SK-N-SH (cell line): ENCODE results near the gene STKLD1. TPM values are rescaled to one million over a fixed set of nuclear protein-coding genes. Genes with fewer than 3 reads are reported as not detected.

ENCODE experiments used
- CTCF ChIA-PET: fragments of 300-600, 350-600 bp; formaldehyde crosslinking; extraction: SDS; loops from one replicate; lab custom pipeline; 2021; lab: Yijun Ruan, JAX
- POLR2A ChIA-PET: fragments of 350-600 bp; sonication (Branson Sonifier 250); formaldehyde crosslinking; extraction: SDS; loops from one replicate; lab custom pipeline; 2020; ENCODE audit warnings: antibody characterized with exemption, inconsistent platforms; lab: Yijun Ruan, JAX
- DNase-seq: peaks from one replicate; pipeline ENCODE4 v3.0.0; 2012
- H2AFZ ChIP-seq: fragments of 200-600 bp; sonication (generic); 2 replicates; pipeline ENCODE4 v1.8.1; 2016; ENCODE audit warnings: antibody characterized with exemption, mild to moderate bottlenecking, low read depth
- H3F3A ChIP-seq: fragments of 200-600 bp; sonication (generic); replicated peaks from 2 replicates; pipeline ENCODE3; 2016; ENCODE audit warnings: antibody characterized with exemption, mild to moderate bottlenecking; ENCODE audit not compliant: insufficient read depth
- H3K27ac ChIP-seq, 2 experiments: fragments of 200-500 bp in 1 of 2; fragments of 200-600 bp in 1 of 2; sonication (Bioruptor generic) in 1 of 2; sonication (generic), shearing (Covaris generic) in 1 of 2; 2 replicates each; pipeline versions ENCODE4 v1.5.1 to v1.6.1; 2014 to 2016; ENCODE audit warnings: low read depth in 2 of 2, inconsistent platforms in 1 of 2, low read length in 1 of 2, mild to moderate bottlenecking in 1 of 2, mixed read lengths in 1 of 2
- H3K27me3 ChIP-seq: fragments of 200-600 bp; sonication (generic), shearing (Covaris generic); 2 replicates; pipeline ENCODE4 v1.6.1; 2016; ENCODE audit warnings: mixed run types; ENCODE audit not compliant: insufficient read depth
- H3K36me3 ChIP-seq, 2 experiments: fragments of 200-500 bp in 1 of 2; fragments of 200-600 bp in 1 of 2; sonication (Bioruptor generic) in 1 of 2; sonication (generic) in 1 of 2; replicated peaks in 1 of 2; 2 replicates each; pipeline versions ENCODE3 to v1.5.1; 2014 to 2016; ENCODE audit warnings: low read length in 1 of 2, mild to moderate bottlenecking in 1 of 2; ENCODE audit not compliant: insufficient read depth in 2 of 2, control insufficient read depth in 1 of 2
- H3K4me1 ChIP-seq, 2 experiments: fragments of 200-500 bp in 1 of 2; fragments of 200-600 bp in 1 of 2; sonication (Bioruptor generic) in 1 of 2; sonication (generic), shearing (Covaris generic) in 1 of 2; 2 replicates each; pipeline versions ENCODE4 v1.5.1 to v1.6.1; 2014 to 2016; ENCODE audit warnings: low read depth in 1 of 2, low read length in 1 of 2, mixed run types in 1 of 2; ENCODE audit not compliant: insufficient read depth in 2 of 2, control insufficient read depth in 1 of 2
- H3K4me2 ChIP-seq: fragments of 200-600 bp; sonication (generic), shearing (Covaris generic); 2 replicates; pipeline ENCODE4 v1.6.1; 2017; ENCODE audit warnings: mixed run types
- H3K4me3 ChIP-seq, 2 experiments: fragments of 200-500 bp in 1 of 2; fragments of 200-600 bp in 1 of 2; sonication (Bioruptor generic) in 1 of 2; sonication (generic), shearing (Covaris generic) in 1 of 2; 2 replicates each; pipeline versions ENCODE4 v1.5.1 to v1.8.1; 2014 to 2016; ENCODE audit warnings: low read depth in 2 of 2, inconsistent platforms in 1 of 2, low read length in 1 of 2, mild to moderate bottlenecking in 1 of 2, mixed read lengths in 1 of 2, moderate library complexity in 1 of 2
- H3K79me2 ChIP-seq: fragments of 200-600 bp; sonication (generic); 2 replicates; pipeline ENCODE4 v1.8.1; 2017; ENCODE audit warnings: mild to moderate bottlenecking; ENCODE audit not compliant: insufficient read depth
- H3K9ac ChIP-seq: fragments of 200-600 bp; sonication (generic); 2 replicates; pipeline ENCODE4 v1.6.1; 2017; ENCODE audit warnings: mixed run types
- H3K9me2 ChIP-seq: fragments of 200-600 bp; sonication (generic); 2 replicates; pipeline ENCODE4 v1.6.1; 2017; ENCODE audit warnings: mixed run types
- H3K9me3 ChIP-seq: fragments of 200-600 bp; sonication (generic); 2 replicates; pipeline ENCODE4 v1.6.1; 2017; ENCODE audit warnings: mixed run types, mild to moderate bottlenecking, moderate library complexity
- H4K20me1 ChIP-seq: fragments of 200-600 bp; sonication (generic); 2 replicates; pipeline ENCODE4 v1.6.1; 2017; ENCODE audit warnings: mild to moderate bottlenecking, mixed run types; ENCODE audit not compliant: insufficient read depth
- CHD2 ChIP-seq: fragments of 150-350 bp; IDR thresholded peaks from 2 replicates; pipeline ENCODE4 v1.6.1; 2018; ENCODE audit warnings: low read length; ENCODE audit not compliant: partially characterized antibody
- CTCF ChIP-seq: fragments of 200-600 bp; sonication (generic); IDR thresholded peaks from 2 replicates; pipeline ENCODE4 v1.6.1; 2017; ENCODE audit warnings: antibody characterized with exemption, mild to moderate bottlenecking, moderate library complexity
- EZH2phosphoT487 ChIP-seq: fragments of 200-600 bp; sonication (generic); IDR thresholded peaks from 2 replicates; pipeline ENCODE4 v1.6.1; 2017; ENCODE audit warnings: low read depth, mixed run types, mild to moderate bottlenecking, antibody characterized with exemption, moderate library complexity, borderline replicate concordance
- FOSL2 ChIP-seq: IDR thresholded peaks from 2 replicates; pipeline ENCODE4 v1.4.0; 2012; ENCODE audit warnings: low read depth, mild to moderate bottlenecking, moderate library complexity, borderline replicate concordance
- FOXJ3 ChIP-seq: sonication (generic); formaldehyde crosslinking; IDR thresholded peaks from 2 replicates; pipeline ENCODE4 v1.5.1; 2020; ENCODE audit warnings: mild to moderate bottlenecking, missing genetic modification reagents
- MEF2A ChIP-seq: IDR thresholded peaks from 2 replicates; pipeline ENCODE4 v1.4.0; 2012; ENCODE audit warnings: low read depth, borderline replicate concordance
- NRF1 ChIP-seq: IDR thresholded peaks from 2 replicates; pipeline ENCODE4 v1.6.1; 2012; ENCODE audit warnings: low read depth, mild to moderate bottlenecking, low read length
- RCOR1 ChIP-seq: fragments of 150-350 bp; IDR thresholded peaks from 2 replicates; pipeline ENCODE4 v1.6.1; 2017; ENCODE audit warnings: antibody characterized with exemption, low read length
- TEAD4 ChIP-seq: IDR thresholded peaks from 2 replicates; pipeline ENCODE4 v1.4.0; 2012; ENCODE audit warnings: mild to moderate bottlenecking, borderline replicate concordance; ENCODE audit not compliant: insufficient read depth
- USF2 ChIP-seq: fragments of 150-350 bp; IDR thresholded peaks from 2 replicates; pipeline ENCODE4 v1.6.1; 2017; ENCODE audit warnings: antibody characterized with exemption, low read length, low read depth, borderline replicate concordance
- WGBS: methylation state at CpG from one replicate; pipeline ENCODE4 v1.1.6; 2017; ENCODE audit warnings: low lambda C conversion rate; 5-methylcytosine and 5-hydroxymethylcytosine counted together
- polyA plus RNA-seq, 3 experiments: library from polyadenylated mRNA; depleted of rRNA; stranded (reverse); fragments of >200 nt; gene quantifications; 2 replicates each; pipeline ENCODE4 v1.2.3, GENCODE V29; 2012
- TF ChIP-seq, protein P1 (sequence below): IDR thresholded peaks from 2 replicates; pipeline ENCODE4 v1.4.0; 2012; ENCODE audit warnings: low read depth
- TF ChIP-seq, protein P2 (sequence below): IDR thresholded peaks from 2 replicates; pipeline ENCODE4 v1.4.0; 2012; ENCODE audit warnings: low read depth, borderline replicate concordance

Gene STKLD1
- polyA plus RNA-seq, 1 of the 3 experiments (the other 2 are of a cell fraction): 2.3 TPM

GRCh38 chr9:133452562-133452961 lies 76.4 kb downstream of the STKLD1 start:
- Histone ChIP-seq H3K4me2 (no peak overlapping the region), H3K9me2 (no peaks in the 10 kb centered on the region), H3K4me3 (no peak overlapping the region), H3K9ac (no peak overlapping the region), H3K27ac (no peak overlapping the region), H2AFZ (no peak overlapping the region), H3K9me3 (no peaks in the 10 kb centered on the region), H3K27me3 (no peaks in the 10 kb centered on the region), H3K79me2 (no peaks in the 10 kb centered on the region), H3K36me3 (no peaks in the 10 kb centered on the region), H3F3A (no peaks in the 10 kb centered on the region), H4K20me1 (no peaks in the 10 kb centered on the region), H3K4me1 (peaks cover 0 to 14% of the 10 kb centered on the region in 2 experiments; a peak in 2 of 4 replicates)
- TF ChIP-seq RCOR1 (no peak), FOSL2 (no peak)
- WGBS: 74% methylated on average over 7 of the region's 7 CpGs
- CTCF ChIA-PET: no interaction called here
- POLR2A ChIA-PET: no interaction called here
- DNase-seq: no peak

DNA sequence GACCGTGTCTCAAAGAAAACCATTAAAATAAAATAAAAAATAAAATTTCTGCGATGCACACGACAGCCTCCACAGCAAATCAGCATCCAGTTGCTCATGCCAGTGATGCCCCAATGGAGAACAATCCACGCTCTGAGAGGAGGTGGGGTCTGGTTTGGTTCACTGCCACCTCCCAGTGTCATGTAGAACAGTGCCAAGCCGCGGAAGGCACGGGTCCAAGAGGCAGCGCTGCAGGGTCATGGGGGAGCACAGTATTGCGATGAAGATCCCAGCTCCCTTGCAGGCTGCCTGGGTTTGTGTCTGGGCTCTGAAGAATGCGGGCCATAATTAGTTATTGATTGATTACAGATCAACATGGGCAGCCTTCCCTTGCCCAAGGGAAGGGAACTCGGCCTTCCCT lies 77.5 kb downstream of the STKLD1 start:
- DNase-seq: no peak
- H3F3A ChIP-seq: no peaks in the 10 kb centered on the region
- no peak overlapping the region for H3K27ac ChIP-seq
- 58% methylated on average over 5 of the region's 11 CpGs for WGBS
- H3K4me1 ChIP-seq: peaks cover 0 to 11% of the 10 kb centered on the region in 2 experiments; a peak in 2 of 4 replicates
- no peak overlapping the region for H3K4me2 ChIP-seq
- CTCF ChIA-PET: no interaction called here
- H3K9me2 ChIP-seq: no peaks in the 10 kb centered on the region
- no peak overlapping the region for H3K9ac ChIP-seq
- no peaks in the 10 kb centered on the region for H3K36me3 ChIP-seq
- TF ChIP-seq, protein P1, sequence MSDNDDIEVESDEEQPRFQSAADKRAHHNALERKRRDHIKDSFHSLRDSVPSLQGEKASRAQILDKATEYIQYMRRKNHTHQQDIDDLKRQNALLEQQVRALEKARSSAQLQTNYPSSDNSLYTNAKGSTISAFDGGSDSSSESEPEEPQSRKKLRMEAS: no peak
- TF ChIP-seq USF2 (no peak), MEF2A (no peak), FOSL2 (no peak), RCOR1 (no peak), EZH2phosphoT487 (no peak), CTCF (no peak), CHD2 (no peak), FOXJ3 (CRISPR knock-in tag) (no peak), TEAD4 (no peak), NRF1 (no peak)
- TF ChIP-seq, protein P2, sequence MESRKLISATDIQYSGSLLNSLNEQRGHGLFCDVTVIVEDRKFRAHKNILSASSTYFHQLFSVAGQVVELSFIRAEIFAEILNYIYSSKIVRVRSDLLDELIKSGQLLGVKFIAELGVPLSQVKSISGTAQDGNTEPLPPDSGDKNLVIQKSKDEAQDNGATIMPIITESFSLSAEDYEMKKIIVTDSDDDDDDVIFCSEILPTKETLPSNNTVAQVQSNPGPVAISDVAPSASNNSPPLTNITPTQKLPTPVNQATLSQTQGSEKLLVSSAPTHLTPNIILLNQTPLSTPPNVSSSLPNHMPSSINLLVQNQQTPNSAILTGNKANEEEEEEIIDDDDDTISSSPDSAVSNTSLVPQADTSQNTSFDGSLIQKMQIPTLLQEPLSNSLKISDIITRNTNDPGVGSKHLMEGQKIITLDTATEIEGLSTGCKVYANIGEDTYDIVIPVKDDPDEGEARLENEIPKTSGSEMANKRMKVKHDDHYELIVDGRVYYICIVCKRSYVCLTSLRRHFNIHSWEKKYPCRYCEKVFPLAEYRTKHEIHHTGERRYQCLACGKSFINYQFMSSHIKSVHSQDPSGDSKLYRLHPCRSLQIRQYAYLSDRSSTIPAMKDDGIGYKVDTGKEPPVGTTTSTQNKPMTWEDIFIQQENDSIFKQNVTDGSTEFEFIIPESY: no peak
- TF ChIP-seq, all 33 proteins: peak for 0
- Histone ChIP-seq H3K79me2 (no peaks in the 10 kb centered on the region), H3K9me3 (no peaks in the 10 kb centered on the region), H2AFZ (no peak overlapping the region), H4K20me1 (no peaks in the 10 kb centered on the region), H3K27me3 (no peaks in the 10 kb centered on the region), H3K4me3 (no peak overlapping the region)
- POLR2A ChIA-PET: interaction anchor here (0.6 kb wide), 2 partner anchors 34 to 542 kb away, joined by 3 read pairs; no protein-coding TSS in a partner anchor
